Measurements from ENCODE around the gene ZNF556.

- TF ChIP-seq EZH2 (IDR thresholded peaks at IDR 0.05) (no peak), FOXP2 (optimal IDR thresholded peaks at IDR 0.05; ENCODE audit: control extremely low read depth, extremely low read length, insufficient read depth) (no peak), POLR2AphosphoS5 (IDR thresholded peaks at IDR 0.05; ENCODE audit: borderline replicate concordance, low read depth, low read length) (no peak)
Measured at GRCh38 chr19:2824129-2824528, 43.0 kb upstream of the ZNF556 start.
